ENCODE data around the gene INHA. TPM values are rescaled to one million over a fixed set of nuclear protein-coding genes. Genes with fewer than 3 reads are reported as not detected.
A peak's percentile ranks its signal among the peaks of the same experiment; 100 is the strongest.

Gene INHA
- total RNA-seq, 4 donors from 2014 or later = 0.45 to 0.75 TPM; not detected in 2

DNA sequence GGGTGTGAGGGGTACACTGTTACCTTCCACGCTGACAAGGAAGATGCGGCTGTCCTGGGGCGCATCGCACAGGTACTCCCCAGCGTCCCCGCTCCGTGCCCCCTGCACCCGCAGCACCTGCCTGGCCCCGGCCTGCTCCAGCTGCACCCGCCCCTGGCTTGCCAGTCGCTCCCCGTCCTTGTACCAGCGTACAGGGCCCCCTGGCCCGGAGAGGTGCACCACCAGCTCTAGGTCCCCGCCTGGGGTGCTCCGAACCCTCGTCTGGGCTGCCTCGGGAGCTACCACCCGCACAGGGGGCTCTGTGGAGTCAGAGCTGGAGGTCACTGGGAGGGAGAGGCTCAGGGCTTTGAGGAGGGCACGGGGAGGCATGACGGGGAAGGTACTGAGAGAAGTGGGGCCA is 14.8 kb upstream of the INHA start:
- Histone ChIP-seq H3K36me3 (peaks cover 4 to 58% (median 37%) of the 10 kb centered on the region in 4 donors), H3K9me3 (no peaks in the 10 kb centered on the region), H3K4me3 (no peak overlapping the region), H3K27me3 (peaks cover 0 to 5% (median 0%) of the 10 kb centered on the region in 4 donors), H3K27ac (replicated peaks in 1 of 4) (no peak overlapping the region), H3K4me1 (peaks cover 12 to 32% (median 26%) of the 10 kb centered on the region in 4 donors)
- TF ChIP-seq CTCF (IDR thresholded peaks at IDR 0.05) = no peak
- TF ChIP-seq POLR2AphosphoS5 (IDR thresholded peaks at IDR 0.05) = no peak
- TF ChIP-seq EP300 (IDR thresholded peaks at IDR 0.05) = no peak
- TF ChIP-seq POLR2A (IDR thresholded peaks at IDR 0.05; ENCODE audit: low read depth) = no peak
- DNase-seq (ENCODE audit: extremely low spot score) = no peak
- WGBS = 87% methylated on average over 13 of the region's 21 CpGs
- intact Hi-C loops (cut with DNase I) = no loop called here

DNA sequence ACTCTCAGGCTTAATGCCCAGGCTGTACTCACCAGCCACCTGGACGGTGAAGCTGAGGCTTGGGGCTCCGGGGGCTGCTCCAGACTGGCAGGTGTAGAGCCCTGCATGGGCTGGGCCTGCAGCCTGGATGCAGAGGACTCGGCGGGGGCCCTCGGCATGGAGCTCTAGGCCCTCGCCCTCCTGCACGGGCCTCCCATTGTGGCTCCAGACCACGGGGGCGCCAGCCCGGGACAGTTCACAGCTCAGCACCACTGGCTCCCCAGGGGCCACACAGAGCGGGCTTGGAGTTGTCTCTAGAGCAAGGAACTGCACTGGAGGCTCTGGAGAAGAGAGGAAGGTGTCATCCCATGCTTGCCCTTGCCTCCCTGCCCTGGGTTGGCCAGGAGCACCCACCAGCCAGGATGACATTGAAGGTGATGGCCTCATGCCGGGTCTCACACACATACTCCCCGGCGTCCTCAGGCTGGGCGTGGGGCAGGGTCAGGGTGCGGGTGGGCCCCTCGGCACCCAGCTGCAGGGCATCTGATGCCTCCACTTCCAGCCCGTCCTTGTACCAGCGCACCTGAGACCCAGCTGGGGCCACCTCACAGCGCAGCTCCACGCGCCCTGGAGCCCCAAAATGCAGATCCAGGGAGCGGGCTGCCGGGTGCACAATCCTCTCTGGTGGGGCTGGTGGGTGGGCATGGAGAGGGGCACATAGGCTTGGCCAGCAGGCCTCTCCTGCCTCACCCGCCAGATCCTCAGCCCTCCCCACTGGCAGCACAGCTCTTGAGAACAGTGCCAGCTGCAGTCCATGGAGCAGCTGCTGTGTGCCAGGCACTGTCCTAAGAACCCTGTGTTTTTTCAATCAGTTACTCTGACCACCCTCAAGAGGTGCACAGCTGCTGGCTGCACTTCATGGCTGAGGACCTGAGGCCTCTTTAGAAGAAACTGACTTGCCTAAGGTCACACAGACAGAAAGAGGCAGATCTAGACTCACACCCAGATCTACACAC is 14.0 kb upstream of the INHA start:
- H3K4me3 ChIP-seq = no peak overlapping the region
- H3K9me3 ChIP-seq = no peaks in the 10 kb centered on the region
- 95% methylated on average over 12 of the region's 25 CpGs for WGBS
- peaks cover 6 to 24% (median 20%) of the 10 kb centered on the region in 4 donors for H3K4me1 ChIP-seq
- peaks cover 4 to 66% (median 44%) of the 10 kb centered on the region in 4 donors for H3K36me3 ChIP-seq
- TF ChIP-seq CTCF (IDR thresholded peaks at IDR 0.05) = no peak
- TF ChIP-seq POLR2AphosphoS5 (IDR thresholded peaks at IDR 0.05) = no peak
- no peak for TF ChIP-seq EP300 (IDR thresholded peaks at IDR 0.05)
- TF ChIP-seq POLR2A (IDR thresholded peaks at IDR 0.05; ENCODE audit: low read depth) = no peak
- no peak overlapping the region for H3K27ac ChIP-seq (replicated peaks in 1 of 4)
- H3K27me3 ChIP-seq = peaks cover 0 to 5% (median 0%) of the 10 kb centered on the region in 4 donors
- intact Hi-C loops (cut with DNase I) = no loop called here
- DNase-seq (ENCODE audit: extremely low spot score) = no peak

DNA sequence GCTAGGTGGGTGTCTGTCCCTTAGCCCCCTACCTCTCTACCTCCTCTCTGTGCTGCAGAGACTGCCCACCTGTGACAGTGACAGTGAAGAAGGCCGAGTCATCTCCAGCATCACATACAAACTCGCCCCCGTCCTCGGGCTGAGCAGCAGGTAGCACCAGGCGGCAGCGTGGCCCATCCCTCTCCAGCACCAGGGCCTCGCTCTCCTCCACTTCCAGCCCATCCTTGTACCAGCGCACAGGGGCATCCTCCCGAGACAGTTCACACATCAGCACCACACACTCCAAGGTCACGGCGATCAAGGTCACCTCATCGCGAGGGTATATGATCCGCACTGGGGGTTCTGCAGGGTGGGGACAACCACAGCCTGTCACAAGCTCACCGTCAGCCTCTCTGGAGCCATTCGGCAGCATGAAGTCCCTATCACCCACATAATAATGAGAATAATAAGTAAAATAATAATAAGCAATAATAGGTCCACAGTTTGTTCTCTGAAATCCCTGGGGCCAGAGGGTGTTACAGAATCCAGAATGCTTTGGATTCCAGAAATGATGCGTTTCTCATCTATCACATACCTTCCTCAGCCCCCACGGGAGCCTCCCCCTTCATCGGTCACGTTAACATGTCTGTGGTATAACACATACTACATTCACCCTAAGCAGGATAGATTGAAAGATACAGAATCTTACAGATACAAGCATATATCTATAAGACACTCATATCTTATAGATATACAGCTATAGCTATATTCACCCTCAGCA is 12.8 kb upstream of the INHA start:
- Histone ChIP-seq H3K27ac (replicated peaks in 1 of 4) (no peak overlapping the region), H3K9me3 (no peaks in the 10 kb centered on the region), H3K36me3 (peaks cover 4 to 77% (median 56%) of the 10 kb centered on the region in 4 donors), H3K4me3 (no peak overlapping the region), H3K4me1 (peaks cover 3 to 18% (median 16%) of the 10 kb centered on the region in 4 donors), H3K27me3 (no peaks in the 10 kb centered on the region)
- TF ChIP-seq POLR2A (IDR thresholded peaks at IDR 0.05; ENCODE audit: low read depth) (no peak), CTCF (IDR thresholded peaks at IDR 0.05) (no peak), EP300 (IDR thresholded peaks at IDR 0.05) (no peak), POLR2AphosphoS5 (IDR thresholded peaks at IDR 0.05) (no peak)
- intact Hi-C loops (cut with DNase I) = no loop called here
- DNase-seq (ENCODE audit: extremely low spot score) = no peak
- WGBS = 91% methylated on average over 20 of the region's 20 CpGs

- H3K27me3 ChIP-seq = no peaks in the 10 kb centered on the region
- WGBS = 37% methylated on average over 6 of the region's 8 CpGs
- H3K4me1 ChIP-seq = peaks cover 3 to 18% (median 16%) of the 10 kb centered on the region in 4 donors
- H3K4me3 ChIP-seq = no peak overlapping the region
- peaks cover 4 to 79% (median 62%) of the 10 kb centered on the region in 4 donors for H3K36me3 ChIP-seq
- H3K27ac ChIP-seq (replicated peaks in 1 of 4) = no peak overlapping the region
- no peaks in the 10 kb centered on the region for H3K9me3 ChIP-seq
- no peak for TF ChIP-seq POLR2AphosphoS5 (IDR thresholded peaks at IDR 0.05)
- TF ChIP-seq CTCF (IDR thresholded peaks at IDR 0.05) = peak; percentile 40 to 91 (median 68)
- intact Hi-C loops (cut with DNase I) = loop anchor here (5.0 kb wide), 1 partner anchor 37 kb away; the partner anchor contains the start of gene STK11IP
- DNase-seq (ENCODE audit: extremely low spot score) = no peak
Observed at GRCh38 chr2:219560037-219560892, 11.8 kb upstream of the INHA start.

Measured in esophagus muscularis mucosa (tissue), 4 donors.